ENCODE measurements around the gene PRKCH. TPM values are rescaled to one million over a fixed set of nuclear protein-coding genes. Genes with fewer than 3 reads are reported as not detected.

Gene PRKCH
- total RNA-seq, 2 donors from 2014 or later: 27.6 to 33.9 TPM

- intact Hi-C loops (cut with DNase I): no loop called here
- Histone ChIP-seq H3K27me3 (replicated peaks; ENCODE audit: insufficient read depth) (no peaks in the 10 kb centered on the region), H3K27ac (peak overlapping the region; percentile 26 to 54), H3K36me3 (no peaks in the 10 kb centered on the region), H3K4me1 (replicated peaks) (peaks cover under 1% of the 10 kb centered on the region), H3K9me3 (no peaks in the 10 kb centered on the region), H3K4me3 (no peak overlapping the region)
- peak; percentile 79 for DNase-seq (ENCODE audit: low spot score)
- peak; percentile 89 for TF ChIP-seq POLR2AphosphoS5 (IDR thresholded peaks at IDR 0.05)
- no peak for TF ChIP-seq POLR2A (IDR thresholded peaks at IDR 0.05)
- TF ChIP-seq, protein P1, sequence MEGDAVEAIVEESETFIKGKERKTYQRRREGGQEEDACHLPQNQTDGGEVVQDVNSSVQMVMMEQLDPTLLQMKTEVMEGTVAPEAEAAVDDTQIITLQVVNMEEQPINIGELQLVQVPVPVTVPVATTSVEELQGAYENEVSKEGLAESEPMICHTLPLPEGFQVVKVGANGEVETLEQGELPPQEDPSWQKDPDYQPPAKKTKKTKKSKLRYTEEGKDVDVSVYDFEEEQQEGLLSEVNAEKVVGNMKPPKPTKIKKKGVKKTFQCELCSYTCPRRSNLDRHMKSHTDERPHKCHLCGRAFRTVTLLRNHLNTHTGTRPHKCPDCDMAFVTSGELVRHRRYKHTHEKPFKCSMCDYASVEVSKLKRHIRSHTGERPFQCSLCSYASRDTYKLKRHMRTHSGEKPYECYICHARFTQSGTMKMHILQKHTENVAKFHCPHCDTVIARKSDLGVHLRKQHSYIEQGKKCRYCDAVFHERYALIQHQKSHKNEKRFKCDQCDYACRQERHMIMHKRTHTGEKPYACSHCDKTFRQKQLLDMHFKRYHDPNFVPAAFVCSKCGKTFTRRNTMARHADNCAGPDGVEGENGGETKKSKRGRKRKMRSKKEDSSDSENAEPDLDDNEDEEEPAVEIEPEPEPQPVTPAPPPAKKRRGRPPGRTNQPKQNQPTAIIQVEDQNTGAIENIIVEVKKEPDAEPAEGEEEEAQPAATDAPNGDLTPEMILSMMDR (IDR thresholded peaks at IDR 0.05): no peak
- 19% methylated on average over 6 of the region's 6 CpGs for WGBS
These were observed 34.5 kb downstream of the PRKCH start for GRCh38 chr14:61355892-61356325.

DNA sequence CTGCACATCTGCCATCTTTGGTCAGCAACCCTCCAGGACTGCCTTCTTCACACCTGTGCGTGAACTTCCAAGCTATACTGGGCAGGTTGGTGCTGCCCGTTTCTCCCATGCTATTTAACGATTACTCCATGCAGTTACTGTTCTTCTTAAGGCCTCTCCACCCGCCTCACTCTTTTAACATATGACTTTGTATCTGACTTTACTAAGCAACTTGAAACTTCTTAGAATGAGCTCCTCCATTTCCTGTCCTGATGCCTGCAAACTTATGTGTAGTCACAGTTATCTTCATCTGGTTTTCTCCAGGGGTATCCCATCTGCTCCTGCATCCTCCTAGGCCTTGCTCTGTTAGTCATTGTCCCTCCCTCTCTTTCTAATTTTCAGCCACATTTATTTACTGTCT is 35.7 kb downstream of the PRKCH start:
- H3K4me1 ChIP-seq (replicated peaks): peaks cover 3% of the 10 kb centered on the region
- H3K9me3 ChIP-seq: no peaks in the 10 kb centered on the region
- intact Hi-C loops (cut with DNase I): no loop called here
- H3K4me3 ChIP-seq: no peak overlapping the region
- no peak for TF ChIP-seq POLR2AphosphoS5 (IDR thresholded peaks at IDR 0.05)
- TF ChIP-seq POLR2A (IDR thresholded peaks at IDR 0.05): no peak
- TF ChIP-seq, protein P1 (IDR thresholded peaks at IDR 0.05): no peak
- H3K36me3 ChIP-seq: no peaks in the 10 kb centered on the region
- H3K27ac ChIP-seq: no peak overlapping the region
- no peak for DNase-seq (ENCODE audit: low spot score)
- no peaks in the 10 kb centered on the region for H3K27me3 ChIP-seq (replicated peaks; ENCODE audit: insufficient read depth)
- 94% methylated on average over 4 of the region's 4 CpGs for WGBS

- WGBS: 93% methylated on average over 3 of the region's 3 CpGs
These were observed 37.3 kb downstream of the PRKCH start for GRCh38 chr14:61358554-61359226.

GRCh38 chr14:61360796-61361525 is 39.6 kb downstream of the PRKCH start:
- Histone ChIP-seq H3K27me3 (replicated peaks; ENCODE audit: insufficient read depth) (no peaks in the 10 kb centered on the region), H3K36me3 (no peaks in the 10 kb centered on the region), H3K27ac (no peak overlapping the region), H3K4me1 (replicated peaks) (peaks cover 3% of the 10 kb centered on the region), H3K9me3 (no peaks in the 10 kb centered on the region), H3K4me3 (no peak overlapping the region)
- no peak for TF ChIP-seq POLR2A (IDR thresholded peaks at IDR 0.05)
- TF ChIP-seq, protein P1 (IDR thresholded peaks at IDR 0.05): no peak
- TF ChIP-seq POLR2AphosphoS5 (IDR thresholded peaks at IDR 0.05): no peak
- DNase-seq (ENCODE audit: low spot score): no peak
- WGBS: 86% methylated on average over 5 of the region's 5 CpGs
- intact Hi-C loops (cut with DNase I): no loop called here

More at GRCh38 chr14:61358554-61359226, 37.3 kb downstream of the PRKCH start:
- Histone ChIP-seq H3K4me3 (no peak overlapping the region), H3K36me3 (no peaks in the 10 kb centered on the region), H3K27me3 (replicated peaks; ENCODE audit: insufficient read depth) (no peaks in the 10 kb centered on the region), H3K9me3 (no peaks in the 10 kb centered on the region), H3K4me1 (replicated peaks) (peaks cover 3% of the 10 kb centered on the region), H3K27ac (no peak overlapping the region)
- intact Hi-C loops (cut with DNase I): no loop called here
- DNase-seq (ENCODE audit: low spot score): no peak
- no peak for TF ChIP-seq POLR2AphosphoS5 (IDR thresholded peaks at IDR 0.05)
- TF ChIP-seq, protein P1 (IDR thresholded peaks at IDR 0.05): no peak
- no peak for TF ChIP-seq POLR2A (IDR thresholded peaks at IDR 0.05)
